ENCODE measurements around the gene PET100.

Gene PET100

DNA sequence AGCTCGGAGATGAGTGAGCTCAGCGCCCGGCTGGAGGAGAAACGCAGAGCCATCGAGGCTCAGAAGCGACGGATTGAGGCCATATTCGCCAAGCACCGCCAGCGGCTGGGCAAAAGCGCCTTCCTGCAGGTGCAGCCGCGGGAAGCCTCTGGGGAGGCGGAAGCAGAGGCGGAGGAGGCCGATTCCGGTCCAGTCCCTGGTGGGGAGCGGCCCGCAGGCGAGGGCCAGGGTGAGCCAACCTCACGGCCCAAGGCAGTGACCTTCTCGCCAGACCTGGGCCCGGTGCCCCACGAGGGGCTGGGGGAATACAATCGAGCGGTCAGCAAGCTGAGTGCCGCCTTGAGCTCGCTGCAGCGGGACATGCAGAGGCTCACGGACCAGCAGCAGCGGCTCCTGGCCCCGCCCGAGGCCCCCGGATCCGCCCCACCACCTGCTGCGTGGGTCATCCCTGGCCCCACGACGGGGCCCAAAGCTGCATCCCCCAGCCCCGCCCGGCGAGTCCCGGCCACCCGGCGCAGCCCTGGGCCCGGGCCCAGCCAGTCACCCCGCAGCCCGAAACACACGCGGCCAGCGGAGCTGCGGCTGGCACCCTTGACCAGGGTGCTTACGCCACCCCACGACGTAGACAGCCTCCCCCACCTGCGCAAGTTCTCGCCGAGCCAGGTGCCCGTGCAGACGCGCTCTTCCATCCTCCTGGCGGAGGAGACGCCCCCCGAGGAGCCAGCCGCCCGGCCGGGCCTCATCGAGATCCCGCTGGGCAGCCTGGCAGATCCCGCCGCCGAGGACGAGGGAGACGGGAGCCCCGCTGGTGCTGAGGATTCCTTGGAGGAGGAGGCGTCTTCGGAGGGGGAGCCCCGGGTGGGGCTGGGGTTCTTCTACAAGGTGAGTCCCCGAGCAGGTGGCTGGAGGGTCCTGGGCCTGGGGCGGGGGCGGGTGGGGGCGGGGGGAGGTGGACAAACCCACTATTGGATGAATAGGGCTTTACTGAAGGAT is 17.0 kb upstream of the PET100 start:
- no peak for DNase-seq (ENCODE audit: low read depth)

DNA sequence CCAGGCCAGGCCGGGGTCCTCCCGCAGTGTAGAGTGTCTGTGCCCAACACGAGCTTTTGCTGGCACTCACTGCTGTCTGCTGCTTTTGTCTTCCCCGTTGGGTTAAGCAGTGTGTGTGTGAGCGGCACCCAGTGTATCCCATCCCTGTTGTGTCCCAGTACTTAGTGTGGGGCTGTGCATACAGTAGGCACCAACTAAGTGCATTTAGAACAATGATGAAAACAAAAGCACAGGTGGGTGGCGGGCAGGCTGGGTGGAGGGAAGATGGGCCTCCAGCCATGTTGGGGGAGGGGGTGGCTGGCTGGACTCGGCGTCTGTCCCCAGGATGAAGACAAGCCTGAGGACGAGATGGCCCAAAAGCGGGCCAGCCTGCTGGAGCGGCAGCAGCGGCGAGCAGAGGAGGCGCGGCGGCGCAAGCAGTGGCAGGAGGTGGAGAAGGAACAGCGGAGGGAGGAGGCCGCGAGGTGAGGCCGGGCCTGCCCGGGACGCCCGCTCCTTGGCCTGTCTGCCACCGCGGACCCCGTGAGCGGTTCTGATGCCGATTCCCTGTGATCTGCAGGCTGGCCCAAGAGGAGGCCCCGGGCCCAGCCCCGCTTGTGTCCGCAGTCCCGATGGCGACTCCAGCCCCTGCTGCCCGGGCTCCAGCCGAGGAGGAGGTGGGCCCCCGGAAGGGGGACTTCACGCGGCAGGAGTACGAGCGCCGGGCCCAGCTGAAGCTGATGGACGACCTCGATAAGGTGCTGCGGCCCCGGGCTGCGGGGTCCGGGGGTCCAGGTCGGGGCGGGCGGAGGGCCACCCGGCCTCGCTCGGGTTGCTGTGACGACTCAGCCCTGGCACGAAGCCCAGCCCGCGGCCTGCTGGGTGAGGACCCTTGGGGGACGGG is 14.5 kb upstream of the PET100 start:
- DNase-seq (ENCODE audit: low read depth), result no peak

DNA sequence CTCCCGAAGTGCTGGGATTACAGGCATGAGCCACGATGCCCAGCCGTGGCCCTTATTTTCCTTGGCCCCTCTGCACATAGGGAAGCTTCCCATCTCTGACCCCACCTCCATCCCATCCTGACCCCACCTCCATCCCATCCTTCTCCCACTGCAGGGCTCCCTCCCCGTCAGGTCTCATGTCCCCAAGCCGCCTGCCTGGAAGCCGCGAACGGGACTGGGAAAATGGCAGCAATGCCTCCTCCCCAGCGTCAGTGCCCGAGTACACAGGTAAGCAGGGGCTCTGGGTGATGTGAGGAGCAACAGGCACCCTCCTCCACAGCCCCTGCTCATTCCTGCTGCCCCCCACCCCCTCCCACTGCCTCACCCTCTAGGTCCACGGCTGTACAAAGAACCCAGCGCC is 12.4 kb upstream of the PET100 start:
- no peak for DNase-seq (ENCODE audit: low read depth)

DNA sequence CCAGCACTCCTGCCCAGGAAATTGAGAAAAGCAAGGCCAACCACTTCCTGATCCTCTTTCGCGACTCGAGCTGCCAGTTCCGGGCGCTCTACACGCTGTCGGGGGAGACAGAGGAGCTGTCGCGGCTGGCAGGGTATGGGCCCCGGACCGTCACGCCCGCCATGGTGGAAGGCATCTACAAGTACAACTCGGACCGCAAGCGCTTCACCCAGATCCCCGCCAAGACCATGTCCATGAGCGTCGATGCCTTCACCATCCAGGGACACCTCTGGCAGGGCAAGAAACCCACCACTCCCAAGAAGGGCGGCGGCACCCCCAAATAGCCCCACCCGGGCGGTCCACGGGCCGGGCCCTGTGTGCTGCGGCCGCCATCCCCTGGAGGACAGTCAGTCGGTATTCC is 11.9 kb upstream of the PET100 start:
- no peak for DNase-seq (ENCODE audit: low read depth)

DNA sequence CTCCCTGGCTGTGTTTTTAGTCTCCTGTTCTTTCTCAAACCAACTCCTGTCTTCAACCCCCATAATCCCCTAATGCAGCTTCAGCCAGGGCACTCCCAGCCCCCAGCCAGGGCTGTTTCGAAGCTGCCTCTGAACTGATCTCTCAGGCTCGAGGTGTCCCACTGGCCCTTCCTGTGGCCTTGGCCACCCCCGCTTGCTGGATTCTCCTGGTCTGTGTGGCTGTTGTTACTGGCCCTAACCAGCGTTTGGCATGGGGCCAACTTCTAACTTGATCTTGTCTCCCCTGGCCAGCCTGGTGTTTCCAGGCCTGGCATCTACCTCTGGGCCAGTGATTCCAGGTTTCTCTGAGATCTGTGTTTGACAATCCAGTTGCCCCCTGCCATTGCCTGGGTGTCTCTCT is 11.2 kb upstream of the PET100 start:
- DNase-seq (ENCODE audit: low read depth), result no peak

DNA sequence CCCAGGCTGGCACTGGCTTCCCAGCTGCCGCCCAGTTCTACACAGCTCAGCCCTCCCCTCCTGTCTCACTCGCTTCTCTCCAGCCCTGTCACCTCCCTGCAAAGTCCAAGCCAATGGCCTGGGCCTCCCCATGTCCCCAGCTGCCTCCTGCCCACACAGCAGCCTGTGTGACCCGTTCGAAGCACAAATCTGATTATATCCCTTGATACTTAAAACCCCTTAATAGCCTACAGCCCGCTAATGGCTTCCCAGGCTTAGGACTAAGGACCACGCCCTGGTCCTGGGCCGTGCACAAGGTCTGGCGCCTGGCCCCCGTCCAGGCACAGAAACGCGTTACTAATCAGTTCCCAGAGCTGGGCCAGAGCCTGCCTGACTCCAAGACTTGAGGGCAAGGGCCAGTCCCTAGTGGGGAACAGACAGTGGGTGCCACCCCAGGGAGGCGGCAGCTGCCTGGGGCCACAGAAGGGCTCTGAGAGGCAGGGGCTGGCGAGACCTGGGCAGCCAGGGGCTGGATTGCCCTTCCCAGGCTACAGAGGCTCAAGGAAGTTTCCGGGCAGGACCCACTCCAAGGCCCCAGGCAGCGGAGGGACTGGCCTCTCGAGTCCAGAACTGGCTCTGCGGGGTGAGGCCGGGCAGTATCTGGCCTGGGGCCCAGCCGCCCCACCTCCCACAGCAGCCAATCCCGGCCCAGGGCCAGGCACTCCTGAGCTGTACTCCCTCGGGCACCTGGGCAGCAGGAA is 10.7 kb upstream of the PET100 start:
- no peak for DNase-seq (ENCODE audit: low read depth)

DNA sequence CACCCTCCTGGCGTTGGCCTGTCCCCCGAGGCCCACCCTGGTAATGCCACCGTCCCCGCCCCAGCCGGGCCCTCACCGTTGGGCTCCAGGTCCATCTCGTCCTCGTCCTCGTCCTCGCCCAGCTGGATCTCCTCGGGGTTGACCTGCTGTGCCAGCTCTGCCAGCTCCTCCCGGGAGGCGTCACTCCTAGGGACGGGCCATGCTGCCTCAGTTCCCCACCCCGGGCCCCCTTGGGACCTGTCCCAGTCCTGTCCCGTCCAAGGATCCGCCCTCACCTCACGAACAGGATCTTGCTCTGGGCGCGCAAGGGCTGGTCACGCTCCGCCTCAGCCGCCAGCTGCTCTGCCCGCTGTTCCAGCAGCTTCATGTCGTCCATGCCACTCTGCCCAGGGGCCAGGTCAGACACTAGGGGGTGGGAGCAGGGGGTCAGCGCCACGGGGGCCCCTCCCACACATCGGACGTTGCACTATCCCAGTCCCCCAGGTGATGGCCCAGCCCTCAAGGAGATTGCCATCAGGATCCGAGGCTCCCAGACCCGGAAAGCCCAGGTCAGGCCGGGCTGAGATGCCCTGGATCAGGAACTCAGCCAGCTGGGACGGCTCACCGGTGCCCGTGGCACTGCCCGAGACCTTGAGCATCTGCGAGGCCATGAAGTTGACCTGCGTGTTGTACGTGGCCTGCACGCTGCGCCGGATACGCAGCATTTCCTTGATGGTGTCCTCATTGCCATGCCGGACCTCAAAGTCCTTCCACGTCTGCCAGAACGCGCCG is 9.7 kb upstream of the PET100 start:
- DNase-seq (ENCODE audit: low read depth), result no peak

DNA sequence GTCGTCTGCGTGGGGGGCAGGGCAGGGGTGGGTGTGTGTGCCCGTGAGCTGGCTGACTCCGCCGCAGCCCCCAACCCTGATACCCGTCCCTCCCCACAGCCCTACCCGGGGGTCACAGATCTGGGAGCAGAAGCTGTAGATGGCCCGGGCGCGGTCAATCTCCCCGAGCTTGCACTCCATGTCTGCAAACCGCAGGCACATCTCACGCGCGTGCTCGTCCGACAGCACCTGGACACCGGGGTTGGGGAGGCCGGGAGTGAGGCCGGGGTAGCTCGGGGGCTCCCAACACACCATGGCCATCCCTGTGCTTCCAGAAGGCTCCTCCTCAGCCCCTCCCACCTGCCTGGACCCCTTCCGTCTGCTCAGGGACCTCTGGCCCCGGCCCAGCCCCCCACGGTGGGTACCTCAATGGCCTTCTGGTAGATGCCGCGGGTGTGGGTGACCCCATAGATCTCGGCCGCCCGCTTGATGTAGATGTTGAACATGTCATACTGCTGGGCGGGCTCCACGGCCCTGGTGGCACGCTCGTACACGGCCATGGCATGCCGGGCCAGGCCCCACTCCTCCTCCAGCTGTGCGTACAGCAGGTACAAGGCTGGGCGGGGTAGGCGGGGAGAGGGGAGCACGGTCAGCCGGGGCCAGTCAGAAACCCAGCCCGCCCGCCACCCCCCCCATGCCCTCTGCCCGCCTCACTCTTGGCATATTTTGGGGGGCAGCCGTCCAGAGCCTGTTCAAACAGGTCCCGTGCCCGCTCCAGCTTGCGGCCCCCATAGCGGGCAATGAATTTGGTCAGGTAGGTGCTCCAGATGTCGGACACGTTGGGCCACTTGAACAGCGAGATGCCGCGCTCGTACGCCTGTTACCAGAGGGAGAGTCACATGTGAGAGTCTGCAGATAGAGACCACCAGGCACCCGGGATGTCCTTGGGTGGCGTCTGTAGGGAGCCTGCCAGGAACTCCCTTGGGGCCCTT is 8.9 kb upstream of the PET100 start:
- DNase-seq (ENCODE audit: low read depth), result no peak

DNA sequence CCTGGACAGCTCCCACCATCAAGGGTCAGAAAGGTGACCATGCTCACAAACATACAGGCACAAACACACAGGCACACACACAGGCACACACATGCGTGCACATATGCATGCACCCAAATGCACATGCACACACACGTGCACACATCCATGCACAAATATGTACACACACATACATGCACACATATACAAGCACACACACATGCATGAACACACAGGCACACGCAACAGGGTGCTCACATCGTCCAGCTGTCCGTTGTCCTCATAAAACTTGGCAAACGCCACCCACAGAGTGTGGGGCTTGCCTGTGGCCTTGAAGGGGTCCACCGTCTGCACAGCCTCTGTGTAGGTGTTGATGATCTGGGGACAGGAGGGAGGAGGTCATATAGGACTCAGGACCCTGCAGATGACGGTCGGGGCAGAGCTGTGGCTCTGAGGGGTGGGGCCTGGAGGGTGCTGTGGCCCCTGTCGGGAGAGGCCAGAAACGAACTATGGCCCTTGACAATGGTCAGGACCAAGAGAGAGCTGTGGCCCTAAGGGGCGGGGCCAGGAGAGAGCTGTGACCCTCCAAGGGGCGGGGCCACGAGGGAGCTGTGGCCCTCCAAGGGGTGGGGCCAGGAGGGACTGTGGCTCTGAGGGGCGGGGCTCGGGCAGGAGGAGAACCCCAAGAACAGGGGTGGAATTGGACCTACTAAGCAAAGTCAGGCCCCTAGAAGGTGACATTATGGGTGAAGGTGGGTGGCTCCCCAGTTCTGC is 6.5 kb upstream of the PET100 start:
- DNase-seq (ENCODE audit: low read depth), result no peak

DNA sequence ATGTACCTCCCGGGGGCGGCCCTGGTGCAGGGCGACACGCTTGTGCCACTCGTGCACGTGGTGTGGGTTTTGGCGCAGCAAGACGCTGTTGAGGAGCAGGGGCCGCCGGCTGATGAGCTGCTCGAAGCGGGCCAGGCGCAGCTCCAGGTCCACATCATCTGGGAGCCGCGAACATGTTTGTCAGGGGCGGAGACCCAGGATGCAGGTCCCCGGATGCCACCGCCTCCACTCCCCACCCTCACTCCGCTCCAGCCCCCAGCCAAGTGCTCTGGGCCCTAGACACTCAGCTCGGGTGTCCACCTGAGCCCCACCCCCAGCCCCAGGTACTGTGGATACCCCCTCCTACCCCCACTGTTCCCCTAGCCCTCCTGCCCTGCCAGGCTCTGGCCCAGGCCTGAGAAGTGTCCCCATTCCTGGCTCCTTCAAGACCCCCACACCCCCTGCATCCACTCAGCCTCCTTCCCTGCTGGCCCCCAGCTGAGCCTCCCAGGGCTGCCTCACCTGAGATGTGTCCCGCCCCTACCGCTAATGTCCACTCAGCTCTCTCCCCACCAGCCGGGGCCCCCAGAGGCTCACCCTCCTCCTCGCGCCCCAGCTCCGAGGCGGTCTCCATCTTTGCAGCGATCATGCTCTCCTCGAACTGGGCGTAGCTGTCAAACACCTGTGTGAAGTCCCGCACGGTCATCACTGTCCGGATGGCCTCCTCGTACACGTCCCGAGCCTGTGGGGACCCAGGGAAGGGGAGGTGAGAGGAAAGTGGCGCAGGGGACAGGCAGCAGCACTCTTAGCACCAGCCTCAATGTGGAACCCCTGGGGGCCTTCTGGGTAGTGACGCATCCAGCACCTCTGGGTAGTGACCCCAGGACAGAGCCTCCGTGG is 5.6 kb upstream of the PET100 start:
- no peak for DNase-seq (ENCODE audit: low read depth)

DNA sequence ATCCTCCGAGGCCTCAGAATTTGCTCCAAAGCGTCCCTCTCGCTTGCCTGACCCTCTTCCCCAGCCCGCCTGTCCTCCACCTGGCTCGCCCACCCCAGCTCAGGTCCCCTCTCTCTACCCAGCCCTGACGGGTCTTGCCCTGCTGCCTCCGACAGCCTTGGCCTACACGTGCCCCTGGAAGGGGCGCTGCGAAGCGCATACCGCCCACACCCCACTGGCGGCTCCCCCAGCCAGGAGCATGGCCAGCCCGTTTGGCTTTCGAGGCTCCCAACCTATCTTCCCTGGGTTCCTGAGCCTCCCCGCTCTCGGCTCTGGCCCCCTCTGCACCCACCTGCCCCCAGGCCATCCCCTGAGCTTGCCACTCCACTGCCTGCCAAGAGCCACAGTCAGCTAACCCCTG is 4.8 kb upstream of the PET100 start:
- no peak for DNase-seq (ENCODE audit: low read depth)

DNA sequence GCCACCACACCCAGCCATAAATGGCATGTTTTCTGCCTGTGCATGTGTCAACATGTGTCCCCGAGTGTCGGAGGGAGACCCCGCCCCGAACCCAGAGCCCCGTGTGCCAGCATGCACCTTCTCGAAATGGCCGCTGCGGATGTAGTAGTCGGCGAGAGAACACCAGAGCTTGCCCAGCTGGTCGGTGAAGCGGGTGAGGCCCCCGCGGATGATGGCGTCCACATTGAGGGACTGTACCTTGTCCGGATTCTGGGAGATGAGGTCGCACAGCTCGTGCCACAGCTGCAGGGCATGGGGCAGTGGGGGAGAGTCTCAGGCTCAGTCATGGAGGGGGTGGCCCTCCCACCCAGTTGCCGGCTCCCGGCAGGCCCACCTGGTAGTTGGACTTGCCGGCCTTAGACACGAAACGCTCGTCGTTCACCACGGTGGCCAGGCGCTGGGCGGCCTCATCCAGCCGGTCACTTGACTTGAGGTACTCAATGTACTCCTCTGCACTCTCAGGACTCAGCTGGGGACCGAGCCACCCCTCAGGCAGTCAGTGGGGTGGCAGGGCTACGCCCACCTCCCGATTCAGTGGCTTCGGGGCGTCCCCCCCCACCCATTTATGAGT is 3.7 kb upstream of the PET100 start:
- DNase-seq (ENCODE audit: low read depth), result no peak

DNA sequence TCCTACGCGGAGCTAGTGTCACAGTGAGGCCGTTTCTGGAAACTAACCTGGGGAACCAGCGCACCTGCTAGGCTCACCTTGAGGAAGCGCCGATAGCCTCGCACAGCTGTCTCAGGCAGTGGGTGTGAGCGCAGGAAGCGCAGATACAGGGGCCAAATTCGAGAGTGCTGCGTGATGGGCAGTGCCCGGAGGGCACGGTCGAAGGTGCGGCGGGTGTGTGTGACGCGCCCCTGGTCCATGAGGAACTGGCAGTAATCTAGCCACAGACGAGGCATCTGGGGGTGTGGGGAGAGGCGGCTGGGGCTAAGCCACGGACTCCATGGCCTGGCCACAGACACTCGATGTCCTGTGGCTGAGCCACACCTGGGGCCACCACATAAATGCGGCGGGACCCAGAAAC is 2.4 kb upstream of the PET100 start:
- DNase-seq (ENCODE audit: low read depth), result no peak

DNA sequence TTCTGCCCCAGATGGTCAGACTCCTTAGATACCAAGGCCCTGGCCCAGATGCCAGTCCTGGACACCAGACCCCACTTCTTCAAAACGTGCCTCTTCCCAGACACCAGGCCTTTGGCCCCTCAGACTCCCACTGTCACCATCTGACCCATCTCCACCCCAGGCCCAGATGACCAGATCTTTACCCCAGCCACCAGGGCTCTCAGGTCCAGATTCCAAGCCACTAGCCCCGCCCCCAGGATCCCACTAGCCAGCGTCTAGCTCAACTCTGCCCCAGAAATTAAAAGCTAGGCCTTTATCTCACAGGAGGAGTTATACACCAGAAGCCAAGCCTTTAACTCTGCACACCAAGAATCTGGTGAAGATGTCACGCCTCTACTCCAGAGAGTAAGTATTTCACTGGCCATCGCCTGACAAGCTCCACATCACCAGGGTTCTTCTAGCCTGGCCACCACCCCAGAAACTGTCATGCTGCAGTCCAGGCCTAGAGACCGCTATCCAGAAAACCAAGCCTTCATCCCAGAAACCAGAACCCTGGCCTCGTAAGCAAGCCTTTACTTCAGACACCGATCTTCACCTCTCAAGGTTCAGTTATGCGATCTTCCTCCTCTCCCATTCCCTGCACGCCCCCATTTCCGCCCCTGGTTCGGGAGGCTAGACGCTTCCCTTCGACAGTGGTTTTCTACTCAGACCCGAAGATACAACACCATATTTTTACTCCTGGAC is 843 bp upstream of the PET100 start:
- no peak for DNase-seq (ENCODE audit: low read depth)

DNA sequence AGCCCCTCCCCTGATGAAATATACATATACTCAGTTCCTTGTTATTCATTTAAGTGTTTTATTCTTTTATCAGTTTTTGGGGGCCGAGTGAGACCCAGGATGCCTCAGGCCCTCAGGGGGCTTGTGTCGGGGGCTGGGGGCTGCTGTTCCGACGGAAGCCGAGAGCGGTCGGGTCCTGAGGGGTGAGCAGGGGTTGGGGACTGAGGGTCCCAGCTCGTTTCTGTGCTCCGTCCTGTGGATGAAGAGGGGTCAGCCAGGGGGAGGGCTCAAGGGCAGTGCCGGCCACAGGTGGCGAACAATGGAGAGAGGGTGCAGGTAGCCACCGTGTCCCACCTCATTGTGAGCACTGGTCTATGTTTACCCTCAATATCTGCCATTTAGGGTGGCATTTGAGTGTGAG is 2.0 kb downstream of the PET100 start:
- DNase-seq (ENCODE audit: low read depth), result no peak

DNA sequence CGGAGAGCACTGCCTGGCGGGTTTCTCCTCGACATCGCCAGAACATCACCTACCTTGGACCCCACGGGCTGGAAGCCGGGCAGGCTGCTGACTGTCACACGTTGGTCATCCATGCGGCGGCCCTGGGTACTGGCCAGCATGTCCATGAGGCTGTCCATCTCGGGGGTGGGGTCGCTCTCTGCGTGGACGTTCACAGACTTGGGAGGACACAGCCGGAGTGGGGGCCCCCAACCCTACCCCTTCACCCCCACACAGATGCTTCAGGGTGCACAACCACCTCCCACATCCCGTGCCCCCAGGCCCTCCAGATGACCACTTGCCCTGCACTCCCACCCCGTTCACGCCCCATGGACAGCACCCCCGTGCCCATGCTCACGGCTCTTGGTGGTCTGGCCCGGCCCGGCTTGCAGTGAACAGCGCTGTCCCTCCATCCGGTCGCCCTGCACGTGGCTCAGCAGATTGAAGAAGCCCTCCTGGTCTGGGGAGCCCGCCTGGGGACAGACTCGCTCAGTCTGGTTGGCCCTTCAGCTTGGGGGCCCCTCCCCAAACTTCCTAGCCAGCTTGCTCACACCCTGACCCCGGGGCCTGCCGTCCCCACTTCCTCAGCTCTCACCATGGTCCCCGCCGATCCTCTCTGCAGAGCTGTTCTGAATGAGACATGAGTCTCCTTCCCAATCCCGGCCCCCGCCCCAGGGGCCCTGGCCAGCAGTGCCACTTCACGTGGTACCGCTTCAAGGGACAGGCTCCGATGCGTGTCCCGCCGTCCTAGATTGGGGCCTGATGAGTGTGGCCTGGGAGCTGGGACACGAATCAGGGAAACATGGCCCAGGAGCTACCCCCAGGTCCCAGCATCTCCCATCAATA is 3.0 kb downstream of the PET100 start:
- DNase-seq (ENCODE audit: low read depth), result no peak

Measured in activated T-helper 1 cell treated with Interleukin-2 at 50 U/mL for 16 hours (primary cell).